ENCODE data around the gene GABRB1. TPM values are rescaled to one million over a fixed set of nuclear protein-coding genes. Genes with fewer than 3 reads are reported as not detected.

Gene GABRB1
- polyA plus RNA-seq, 3 donors = not detected

GRCh38 chr4:47340914-47341313, 309.5 kb downstream of the GABRB1 start:
- H2AFZ ChIP-seq (ENCODE audit: insufficient read depth, low read depth, low read length, poor library complexity, severe bottlenecking) = no peak overlapping the region
- no peak for DNase-seq
- peaks cover 0 to 3% (median 0%) of the 10 kb centered on the region in 7 donors for H3K9me3 Mint-ChIP-seq
- no peaks in the 10 kb centered on the region for H3K4me1 ChIP-seq (ENCODE audit: control insufficient read depth in 1 of 2, insufficient read depth in 2 of 2, low read length in 2 of 2)
- H3K36me3 ChIP-seq (replicated peaks in 1 of 2; ENCODE audit: control insufficient read depth in 1 of 2, insufficient read depth in 2 of 2, low read length in 2 of 2) = no peaks in the 10 kb centered on the region
- no peak overlapping the region for H3K27ac ChIP-seq (ENCODE audit: low read depth in 1 of 2, low read length in 2 of 2)
- 79% methylated on average over 2 of the region's 2 CpGs for WGBS (ENCODE audit: insufficient coverage)
- H3K9me3 ChIP-seq (replicated peaks in 1 of 2; ENCODE audit: control insufficient read depth in 1 of 2, insufficient read depth in 1 of 2, low read length in 2 of 2) = no peaks in the 10 kb centered on the region
- no peaks in the 10 kb centered on the region for H3K4me1 Mint-ChIP-seq
- H3K27me3 ChIP-seq (ENCODE audit: control insufficient read depth in 2 of 2, insufficient read depth in 2 of 2, low read length in 2 of 2) = peaks cover 0 to 2% of the 10 kb centered on the region in 2 donors
- H4K20me1 ChIP-seq (ENCODE audit: insufficient read depth, low read length) = no peaks in the 10 kb centered on the region
- H3K27me3 Mint-ChIP-seq (ENCODE audit: low read depth in 3 of 3) = peaks cover 0 to 9% (median 5%) of the 10 kb centered on the region in 3 donors
- H3K36me3 Mint-ChIP-seq = no peaks in the 10 kb centered on the region
- H3K27ac Mint-ChIP-seq = no peak overlapping the region
- H3K79me2 ChIP-seq (ENCODE audit: insufficient read depth, low read length) = no peaks in the 10 kb centered on the region
- no peak overlapping the region for H3K9ac ChIP-seq (ENCODE audit: insufficient read depth, low read length, poor library complexity, severe bottlenecking)
- no peak overlapping the region for H3K4me3 Mint-ChIP-seq
- no peak overlapping the region for H3K4me2 ChIP-seq (replicated peaks; ENCODE audit: extremely low read depth, low read length, poor library complexity, severe bottlenecking)
- intact Hi-C loops (cut with micrococcal nuclease) = no loop called here
- TF ChIP-seq, protein P1, sequence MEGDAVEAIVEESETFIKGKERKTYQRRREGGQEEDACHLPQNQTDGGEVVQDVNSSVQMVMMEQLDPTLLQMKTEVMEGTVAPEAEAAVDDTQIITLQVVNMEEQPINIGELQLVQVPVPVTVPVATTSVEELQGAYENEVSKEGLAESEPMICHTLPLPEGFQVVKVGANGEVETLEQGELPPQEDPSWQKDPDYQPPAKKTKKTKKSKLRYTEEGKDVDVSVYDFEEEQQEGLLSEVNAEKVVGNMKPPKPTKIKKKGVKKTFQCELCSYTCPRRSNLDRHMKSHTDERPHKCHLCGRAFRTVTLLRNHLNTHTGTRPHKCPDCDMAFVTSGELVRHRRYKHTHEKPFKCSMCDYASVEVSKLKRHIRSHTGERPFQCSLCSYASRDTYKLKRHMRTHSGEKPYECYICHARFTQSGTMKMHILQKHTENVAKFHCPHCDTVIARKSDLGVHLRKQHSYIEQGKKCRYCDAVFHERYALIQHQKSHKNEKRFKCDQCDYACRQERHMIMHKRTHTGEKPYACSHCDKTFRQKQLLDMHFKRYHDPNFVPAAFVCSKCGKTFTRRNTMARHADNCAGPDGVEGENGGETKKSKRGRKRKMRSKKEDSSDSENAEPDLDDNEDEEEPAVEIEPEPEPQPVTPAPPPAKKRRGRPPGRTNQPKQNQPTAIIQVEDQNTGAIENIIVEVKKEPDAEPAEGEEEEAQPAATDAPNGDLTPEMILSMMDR (IDR thresholded peaks at IDR 0.05) = no peak
- H3K4me3 ChIP-seq (replicated peaks in 1 of 3; ENCODE audit: low read depth in 2 of 3, low read length in 3 of 3) = no peak overlapping the region

DNA sequence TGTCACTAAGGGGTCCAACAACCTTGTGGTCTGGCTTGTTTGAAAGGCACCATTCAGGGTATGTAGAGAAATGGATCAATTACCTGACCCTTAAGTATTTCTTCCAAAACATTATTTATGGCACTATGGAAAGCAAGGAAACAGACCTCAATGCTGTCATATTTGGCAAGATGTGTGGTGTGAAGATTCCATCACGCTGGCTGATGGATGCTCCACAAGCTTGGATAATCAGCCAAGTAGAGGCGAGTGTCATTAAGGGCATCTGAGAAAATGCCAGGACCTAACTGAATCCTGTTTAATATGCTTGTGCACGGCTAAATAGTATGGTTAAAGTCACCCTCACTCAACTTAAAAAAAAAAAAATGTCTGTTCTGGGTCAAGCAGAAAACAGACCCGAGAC, 311.4 kb downstream of the GABRB1 start:
- Mint-ChIP-seq H3K27me3 (ENCODE audit: low read depth in 3 of 3) (peaks cover 0 to 7% (median 3%) of the 10 kb centered on the region in 3 donors), H3K9me3 (no peaks in the 10 kb centered on the region), H3K4me3 (no peak overlapping the region), H3K27ac (no peak overlapping the region), H3K36me3 (no peaks in the 10 kb centered on the region), H3K4me1 (no peaks in the 10 kb centered on the region)
- 100% methylated on average over 1 of the region's 4 CpGs for WGBS (ENCODE audit: insufficient coverage)
- H3K36me3 ChIP-seq (replicated peaks in 1 of 2; ENCODE audit: control insufficient read depth in 1 of 2, insufficient read depth in 2 of 2, low read length in 2 of 2) = no peaks in the 10 kb centered on the region
- H3K9me3 ChIP-seq (replicated peaks in 1 of 2; ENCODE audit: control insufficient read depth in 1 of 2, insufficient read depth in 1 of 2, low read length in 2 of 2) = no peaks in the 10 kb centered on the region
- no peak overlapping the region for H2AFZ ChIP-seq (ENCODE audit: insufficient read depth, low read depth, low read length, poor library complexity, severe bottlenecking)
- no peaks in the 10 kb centered on the region for H3K4me1 ChIP-seq (ENCODE audit: control insufficient read depth in 1 of 2, insufficient read depth in 2 of 2, low read length in 2 of 2)
- no peak for DNase-seq
- intact Hi-C loops (cut with micrococcal nuclease) = no loop called here
- no peaks in the 10 kb centered on the region for H4K20me1 ChIP-seq (ENCODE audit: insufficient read depth, low read length)
- H3K27me3 ChIP-seq (ENCODE audit: control insufficient read depth in 2 of 2, insufficient read depth in 2 of 2, low read length in 2 of 2) = peaks cover 0 to 2% of the 10 kb centered on the region in 2 donors
- H3K4me2 ChIP-seq (replicated peaks; ENCODE audit: extremely low read depth, low read length, poor library complexity, severe bottlenecking) = no peak overlapping the region
- no peak overlapping the region for H3K9ac ChIP-seq (ENCODE audit: insufficient read depth, low read length, poor library complexity, severe bottlenecking)
- TF ChIP-seq, protein P1 (IDR thresholded peaks at IDR 0.05) = no peak
- H3K4me3 ChIP-seq (replicated peaks in 1 of 3; ENCODE audit: low read depth in 2 of 3, low read length in 3 of 3) = no peak overlapping the region
- no peak overlapping the region for H3K27ac ChIP-seq (ENCODE audit: low read depth in 1 of 2, low read length in 2 of 2)
- H3K79me2 ChIP-seq (ENCODE audit: insufficient read depth, low read length) = no peaks in the 10 kb centered on the region
